Natural killer cell (primary cell): Measurements from ENCODE around the gene AP3D1. TPM values are rescaled to one million over a fixed set of nuclear protein-coding genes. Genes with fewer than 3 reads are reported as not detected.

Experiments
- ATAC-seq, 3 donors: fragments of 150-1000 bp in 2 of 3; fragments of 200-7000 bp in 1 of 3; cut with Tn5 transposase; 1 replicate in 1 of 3; 2 replicates in 2 of 3; pipeline ENCODE4 v1.10.0; 2021; ENCODE audit warnings: mild to moderate bottlenecking in 2 of 3, moderate library complexity in 2 of 3
- DNase-seq, 2 donors: peaks; one replicate each; pipeline versions ENCODE4 v3.0.0 to v3.0.0-alpha.2; 2013 to 2021; ENCODE audit warnings: mixed read lengths in 1 of 2
- H3K27ac ChIP-seq: one replicate; pipeline ENCODE4 v1.5.1; 2013; ENCODE audit warnings: mild to moderate bottlenecking, low read length
- H3K27me3 ChIP-seq: one replicate; pipeline ENCODE4 v1.6.1; 2013; ENCODE audit warnings: low read length; ENCODE audit not compliant: control insufficient read depth, insufficient read depth
- H3K36me3 ChIP-seq: one replicate; pipeline ENCODE4 v1.6.1; 2013; ENCODE audit warnings: low read length; ENCODE audit not compliant: control insufficient read depth, insufficient read depth
- H3K4me1 ChIP-seq: one replicate; pipeline ENCODE4 v1.6.1; 2013; ENCODE audit warnings: low read length; ENCODE audit not compliant: control insufficient read depth, insufficient read depth
- H3K4me3 ChIP-seq: one replicate; pipeline ENCODE4 v1.5.1; 2013; ENCODE audit warnings: low read length
- H3K9me3 ChIP-seq: one replicate; pipeline ENCODE4 v1.6.1; 2013; ENCODE audit warnings: low read length; ENCODE audit not compliant: control insufficient read depth, insufficient read depth
- H3K27ac Mint-ChIP-seq, 2 donors: one replicate each; pipeline ENCODE4 v1.8.0; 2022; ENCODE audit warnings: mild to moderate bottlenecking in 2 of 2, mixed read lengths in 2 of 2, moderate library complexity in 1 of 2
- H3K27me3 Mint-ChIP-seq, 2 donors: one replicate each; pipeline ENCODE4 v1.8.0; 2022; ENCODE audit warnings: low read depth in 2 of 2, mixed read lengths in 2 of 2
- H3K36me3 Mint-ChIP-seq: one replicate; pipeline ENCODE4 v1.8.0; 2022; ENCODE audit warnings: mixed read lengths
- H3K4me1 Mint-ChIP-seq, 2 donors: one replicate each; pipeline ENCODE4 v1.8.0; 2022; ENCODE audit warnings: mixed read lengths in 2 of 2
- H3K4me3 Mint-ChIP-seq: one replicate; pipeline ENCODE4 v1.8.0; 2022; ENCODE audit warnings: mild to moderate bottlenecking, moderate library complexity, mixed read lengths
- H3K9me3 Mint-ChIP-seq, 2 donors: one replicate each; pipeline ENCODE4 v1.8.0; 2022; ENCODE audit warnings: mixed read lengths in 2 of 2
- WGBS: methylation state at CpG from one replicate; pipeline ENCODE4 v1.1.7; 2013; ENCODE audit warnings: missing lambda C conversion rate; ENCODE audit not compliant: insufficient coverage; 5-methylcytosine and 5-hydroxymethylcytosine counted together
- intact Hi-C: fragments of 100-400 bp; cut with micrococcal nuclease; formaldehyde crosslinking; loops from one replicate; pipeline ENCODE4 v1.14.2; 2022
- total RNA-seq, 4 donors: library from RNA; stranded (reverse); fragments of 120-200 nt in 1 of 4; gene quantifications; one replicate each; pipeline versions ENCODE4 v1.2.3 to v1.2.4, GENCODE V29; 2013 to 2022
- TF ChIP-seq, protein P1 (sequence below): fragments of 200-600 bp; IDR thresholded peaks from one replicate; pipeline ENCODE4 v1.8.0; 2022; ENCODE audit warnings: antibody characterized with exemption

AP3D1 gene
- total RNA-seq, 3 donors from 2014 or later (not counting 1 experiment from before 2014, with no cell fraction given): 74.6 to 93.1 (median 87.5) TPM

DNA sequence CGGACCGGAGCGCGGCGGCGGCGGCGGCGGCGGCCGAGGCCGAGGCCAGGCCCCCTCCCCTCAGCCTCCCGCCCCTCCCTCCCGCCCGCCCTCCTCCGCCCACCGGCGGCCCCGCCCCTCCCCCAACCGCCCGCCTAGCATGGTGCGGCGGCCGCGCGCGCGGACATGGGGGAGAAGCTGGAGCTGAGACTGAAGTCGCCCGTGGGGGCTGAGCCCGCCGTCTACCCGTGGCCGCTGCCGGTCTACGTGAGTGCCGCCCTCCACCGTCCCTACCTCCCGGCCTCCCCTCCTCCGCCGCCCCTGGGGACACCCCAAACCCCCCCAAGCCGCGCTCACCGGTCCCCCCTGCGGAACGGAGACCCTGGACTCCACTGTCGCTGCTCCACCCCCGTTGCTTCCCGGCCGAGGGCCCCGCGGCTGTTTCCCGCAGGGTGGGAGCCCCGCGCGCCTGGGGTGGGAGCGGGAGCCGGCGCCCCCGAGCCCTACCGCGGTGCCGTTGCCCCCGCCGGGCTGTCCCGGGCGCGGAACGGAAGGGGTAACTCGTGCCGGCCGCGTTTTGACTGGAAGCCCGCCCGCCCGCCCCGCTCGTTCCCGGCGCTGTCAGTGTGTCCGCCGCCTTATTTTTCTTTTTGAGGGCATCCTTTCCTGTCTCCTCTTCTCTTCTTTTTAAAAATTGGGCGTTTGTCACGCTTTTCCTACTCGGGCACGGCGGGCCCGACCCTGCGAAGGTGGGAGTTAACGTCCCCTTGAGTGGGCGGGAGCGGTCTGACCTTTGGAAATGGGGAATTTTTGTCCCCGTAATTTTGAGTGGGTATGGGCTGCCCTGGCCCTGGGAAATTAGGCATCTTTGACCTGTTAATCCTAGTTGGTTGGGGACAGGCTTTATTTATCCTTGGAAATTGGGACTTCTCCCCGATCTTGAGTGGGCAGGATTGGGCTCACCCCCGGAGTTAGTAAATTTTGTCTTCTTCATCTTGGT is 12.9 kb upstream of the AP3D1 start:
- DNase-seq: peak in 1 of 2 donors; percentile 52

DNA sequence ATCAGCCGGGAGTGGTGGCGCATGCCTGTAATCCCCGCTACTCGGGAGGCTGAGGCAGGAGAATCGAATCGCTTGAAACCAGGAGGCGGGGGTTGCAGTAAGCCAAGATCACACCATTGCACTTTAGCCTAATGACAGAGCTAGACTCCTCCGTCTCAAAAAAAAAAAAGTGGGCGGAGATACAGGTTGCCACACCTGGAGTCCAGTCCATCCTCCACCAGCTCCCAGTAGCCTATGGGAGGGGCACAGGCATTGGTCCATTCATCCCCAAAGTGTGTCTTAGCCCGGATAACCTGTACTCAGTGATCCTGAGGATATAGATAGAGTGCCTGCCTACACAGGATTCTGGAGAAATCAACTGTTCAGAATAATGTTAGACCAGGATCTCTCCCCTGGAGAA is 9.0 kb upstream of the AP3D1 start:
- intact Hi-C loops: loop anchor here (10.0 kb wide), 1 partner anchor 464 kb away; no protein-coding TSS in a partner anchor
- no peaks in the 10 kb centered on the region for H3K9me3 Mint-ChIP-seq
- no peaks in the 10 kb centered on the region for H3K36me3 Mint-ChIP-seq
- Histone ChIP-seq H3K4me3 (no peak overlapping the region), H3K36me3 (no peaks in the 10 kb centered on the region), H3K27ac (no peak overlapping the region), H3K27me3 (no peaks in the 10 kb centered on the region), H3K9me3 (no peaks in the 10 kb centered on the region), H3K4me1 (peaks cover 14% of the 10 kb centered on the region)
- H3K4me3 Mint-ChIP-seq: no peak overlapping the region
- peaks cover 10 to 18% of the 10 kb centered on the region in 2 donors for H3K4me1 Mint-ChIP-seq
- ATAC-seq (no peak), DNase-seq (no peak)
- WGBS: 89% methylated on average over 10 of the region's 10 CpGs
- no peaks in the 10 kb centered on the region for H3K27me3 Mint-ChIP-seq
- TF ChIP-seq, protein P1, sequence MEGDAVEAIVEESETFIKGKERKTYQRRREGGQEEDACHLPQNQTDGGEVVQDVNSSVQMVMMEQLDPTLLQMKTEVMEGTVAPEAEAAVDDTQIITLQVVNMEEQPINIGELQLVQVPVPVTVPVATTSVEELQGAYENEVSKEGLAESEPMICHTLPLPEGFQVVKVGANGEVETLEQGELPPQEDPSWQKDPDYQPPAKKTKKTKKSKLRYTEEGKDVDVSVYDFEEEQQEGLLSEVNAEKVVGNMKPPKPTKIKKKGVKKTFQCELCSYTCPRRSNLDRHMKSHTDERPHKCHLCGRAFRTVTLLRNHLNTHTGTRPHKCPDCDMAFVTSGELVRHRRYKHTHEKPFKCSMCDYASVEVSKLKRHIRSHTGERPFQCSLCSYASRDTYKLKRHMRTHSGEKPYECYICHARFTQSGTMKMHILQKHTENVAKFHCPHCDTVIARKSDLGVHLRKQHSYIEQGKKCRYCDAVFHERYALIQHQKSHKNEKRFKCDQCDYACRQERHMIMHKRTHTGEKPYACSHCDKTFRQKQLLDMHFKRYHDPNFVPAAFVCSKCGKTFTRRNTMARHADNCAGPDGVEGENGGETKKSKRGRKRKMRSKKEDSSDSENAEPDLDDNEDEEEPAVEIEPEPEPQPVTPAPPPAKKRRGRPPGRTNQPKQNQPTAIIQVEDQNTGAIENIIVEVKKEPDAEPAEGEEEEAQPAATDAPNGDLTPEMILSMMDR: no peak
- no peak overlapping the region for H3K27ac Mint-ChIP-seq

More for the DNA sequence above, 12.9 kb upstream of the AP3D1 start:
- H3K4me1 ChIP-seq: peaks cover 54% of the 10 kb centered on the region
- Mint-ChIP-seq H3K36me3 (no peaks in the 10 kb centered on the region), H3K4me1 (peaks cover 30 to 41% of the 10 kb centered on the region in 2 donors), H3K9me3 (no peaks in the 10 kb centered on the region), H3K27ac (peak overlapping the region; percentile 88), H3K27me3 (no peaks in the 10 kb centered on the region), H3K4me3 (peak overlapping the region; percentile 95)
- WGBS: under 1% methylated on average over 76 of the region's 95 CpGs
- no peaks in the 10 kb centered on the region for H3K36me3 ChIP-seq
- peak overlapping the region; percentile 74 for H3K4me3 ChIP-seq
- H3K27me3 ChIP-seq: no peaks in the 10 kb centered on the region
- H3K9me3 ChIP-seq: no peaks in the 10 kb centered on the region
- ATAC-seq: peak; percentile 21 to 45 (median 29)
- TF ChIP-seq, protein P1: no peak
- peak overlapping the region; percentile 87 for H3K27ac ChIP-seq
- intact Hi-C loops: loop anchor here (10.0 kb wide), 1 partner anchor 460 kb away; no protein-coding TSS in a partner anchor

DNA sequence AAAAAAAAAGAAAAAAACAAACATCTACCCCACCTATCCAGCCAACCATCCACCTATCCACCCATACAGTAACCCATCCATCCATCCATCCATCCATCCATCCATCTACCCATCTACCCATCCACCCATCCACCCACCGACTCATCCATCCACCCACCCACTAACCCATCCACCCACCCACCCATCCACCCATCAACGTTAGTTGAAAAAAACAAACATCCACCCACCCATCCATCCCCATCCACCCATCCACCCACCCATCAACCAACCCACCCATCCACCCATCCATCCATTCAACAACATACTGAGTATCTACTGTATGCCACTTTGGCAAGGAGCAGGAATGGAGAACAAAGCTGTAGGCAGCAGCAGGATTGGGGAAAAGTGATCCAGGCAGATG is 6.1 kb upstream of the AP3D1 start:
- DNase-seq (no peak), ATAC-seq (no peak)
- Histone ChIP-seq H3K4me1 (no peaks in the 10 kb centered on the region), H3K4me3 (no peak overlapping the region), H3K36me3 (no peaks in the 10 kb centered on the region), H3K9me3 (no peaks in the 10 kb centered on the region), H3K27ac (no peak overlapping the region), H3K27me3 (no peaks in the 10 kb centered on the region)
- Mint-ChIP-seq H3K36me3 (no peaks in the 10 kb centered on the region), H3K4me3 (no peak overlapping the region), H3K9me3 (no peaks in the 10 kb centered on the region), H3K27ac (no peak overlapping the region), H3K27me3 (no peaks in the 10 kb centered on the region), H3K4me1 (peaks cover 5 to 9% of the 10 kb centered on the region in 2 donors)
- 83% methylated on average over 2 of the region's 2 CpGs for WGBS
- TF ChIP-seq, protein P1: no peak
- intact Hi-C loops: loop anchor here (2.0 to 10.0 kb wide), 3 partner anchors 77 to 160 kb away; partner anchors contain the start of genes PLEKHJ1 and SF3A2
